Stimulated activated CD4-positive, alpha-beta T cell treated with anti-CD3 and anti-CD28 coated beads, TNF-alpha, amount 100 ng/mL, for 48 hours (primary cell): ENCODE measurements around the gene NPB.
"Not testable (repeated sequence)": the region's sequence is repeated elsewhere in the genome, so short reads cannot be mapped to it uniquely, and the experiment has no call there.

ENCODE experiments used
- DNase-seq, 3 donors: peaks; one replicate each; pipeline ENCODE4 v3.0.0-alpha.2; 2020; ENCODE audit warnings: low read depth in 3 of 3

Gene NPB

DNA sequence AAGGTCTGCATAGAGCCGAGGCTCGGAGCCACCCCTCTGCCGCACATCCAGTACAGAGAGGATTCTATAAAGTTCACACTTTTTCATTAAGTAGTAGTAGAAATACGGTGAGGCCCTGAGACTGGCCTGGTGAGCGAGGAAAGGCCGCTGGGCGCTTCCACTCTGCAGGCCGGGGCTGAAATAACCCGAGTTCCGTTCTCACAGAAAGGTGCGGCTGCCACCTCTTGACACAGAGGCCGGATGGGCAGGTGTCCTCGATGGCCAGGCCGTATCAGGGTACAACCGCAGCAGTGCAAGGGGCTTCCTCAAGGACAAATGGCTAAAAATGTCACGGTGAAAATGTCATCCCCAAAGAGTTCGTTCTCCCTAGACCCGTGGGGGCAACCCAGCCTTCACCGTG lies 9.9 kb downstream of the NPB start:
- no peak for DNase-seq

DNA sequence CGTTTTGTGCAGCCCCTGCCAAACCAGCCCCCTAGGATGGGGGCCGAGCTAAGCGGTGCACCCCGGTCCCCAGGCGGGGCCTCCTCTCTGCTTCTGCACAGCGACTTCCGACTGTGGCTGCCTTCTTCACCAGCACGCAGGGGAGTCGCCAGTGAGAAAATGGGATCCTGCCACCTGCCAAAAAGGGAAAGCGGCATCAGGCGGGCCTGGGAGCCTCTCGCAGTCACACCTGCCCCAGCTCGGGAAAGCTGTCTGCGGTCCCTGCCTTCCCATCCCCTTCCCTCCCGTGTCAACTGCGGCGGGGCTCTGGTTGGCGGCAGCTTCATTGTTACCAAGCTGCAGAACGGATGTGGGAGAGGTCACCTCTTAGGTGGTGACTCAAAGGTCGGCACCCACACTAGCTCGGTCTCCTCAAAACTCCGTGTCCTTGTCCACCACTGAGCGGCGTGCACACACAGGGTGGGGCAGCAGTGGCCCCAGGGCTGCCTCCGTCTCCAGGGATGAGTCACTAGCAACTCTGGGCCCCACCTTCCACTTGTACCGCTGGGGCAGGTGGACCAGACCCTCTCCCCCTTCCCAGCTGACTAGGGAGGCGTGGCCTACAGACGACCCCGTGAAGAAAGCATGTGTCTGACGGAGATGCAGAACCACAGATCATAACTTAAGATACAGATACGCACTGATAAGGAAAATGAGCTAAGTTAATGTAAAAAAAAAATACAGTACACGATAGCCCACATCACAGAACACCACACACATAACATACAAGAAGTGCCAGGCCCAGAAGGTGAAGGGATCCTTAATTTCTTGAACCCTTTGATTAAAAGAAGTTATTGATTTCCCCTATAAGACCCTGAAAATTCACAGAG lies 10.6 kb downstream of the NPB start:
- DNase-seq = no peak

DNA sequence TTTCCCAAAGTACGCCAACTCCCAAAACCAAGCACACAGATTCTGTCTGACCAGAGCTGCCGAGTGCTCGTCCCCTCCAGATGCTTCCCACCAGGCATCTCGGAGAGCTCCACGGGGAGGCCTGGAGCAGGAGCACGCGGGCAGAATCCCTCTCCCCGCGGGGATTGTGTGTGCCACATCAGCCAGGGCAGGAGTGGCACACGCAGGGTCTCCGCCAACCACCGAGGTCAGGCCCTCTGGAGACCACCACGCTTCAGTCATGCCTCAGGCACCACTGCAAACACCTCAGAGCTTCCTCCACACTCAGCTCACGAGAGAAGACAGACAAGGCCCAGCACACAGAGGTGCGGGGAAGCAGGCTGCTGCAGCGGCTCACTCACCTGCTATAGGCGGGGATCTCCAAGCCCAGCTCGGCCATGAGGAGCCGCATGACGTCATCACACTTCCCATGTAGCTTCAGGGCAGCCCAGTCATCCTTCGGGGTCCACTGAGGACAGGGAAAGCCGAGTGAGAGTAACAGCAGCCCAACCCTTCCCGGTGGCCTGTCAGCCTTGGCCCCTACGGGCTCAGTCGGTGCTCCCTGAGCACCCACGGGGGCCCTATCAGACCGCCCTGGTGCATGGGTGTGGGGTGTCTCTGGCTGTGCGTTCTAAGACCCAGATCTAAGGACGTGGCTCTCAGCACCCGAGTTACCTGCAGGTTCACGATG lies 11.5 kb downstream of the NPB start:
- no peak for DNase-seq

- no peak for DNase-seq
Observed at GRCh38 chr17:81914103-81914850, 12.2 kb downstream of the NPB start.

DNA sequence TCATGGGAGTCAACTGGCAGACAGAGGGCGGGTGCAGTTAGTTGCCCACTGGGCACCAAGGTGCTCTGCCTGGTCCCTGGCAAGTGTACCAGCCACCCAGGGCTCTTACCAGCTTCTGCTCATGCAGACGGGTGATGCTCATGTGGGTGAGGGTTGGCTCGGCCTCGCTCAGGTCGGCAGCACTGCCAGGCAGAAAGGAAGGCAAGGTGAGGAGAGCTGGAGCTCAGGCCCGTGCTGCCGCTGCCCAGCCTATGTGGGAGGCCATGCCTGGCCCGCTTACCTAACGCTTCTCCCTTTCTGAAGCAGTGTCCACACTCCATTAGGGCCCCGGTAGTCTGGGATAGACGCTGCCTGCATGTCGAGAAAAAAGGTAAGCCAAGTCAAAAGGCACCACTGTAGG lies 13.3 kb downstream of the NPB start:
- DNase-seq = no peak

- DNase-seq = no peak
Observed at GRCh38 chr17:81916234-81917001, 14.4 kb downstream of the NPB start.

GRCh38 chr17:81917565-81918332 lies 15.7 kb downstream of the NPB start, which contains the start of gene SIRT7:
SIRT7 (minus strand) TSS chr17:81918176; CDS start chr17:81918131, 45 bp downstream.
- peak; percentile 58 to 66 (median 59) for DNase-seq

GRCh38 chr17:81918333-81918669 lies 16.3 kb downstream of the NPB start:
- DNase-seq = not testable (repeated sequence)

- no peak for DNase-seq
Observed at GRCh38 chr17:81918832-81919545, 17.0 kb downstream of the NPB start.

DNA sequence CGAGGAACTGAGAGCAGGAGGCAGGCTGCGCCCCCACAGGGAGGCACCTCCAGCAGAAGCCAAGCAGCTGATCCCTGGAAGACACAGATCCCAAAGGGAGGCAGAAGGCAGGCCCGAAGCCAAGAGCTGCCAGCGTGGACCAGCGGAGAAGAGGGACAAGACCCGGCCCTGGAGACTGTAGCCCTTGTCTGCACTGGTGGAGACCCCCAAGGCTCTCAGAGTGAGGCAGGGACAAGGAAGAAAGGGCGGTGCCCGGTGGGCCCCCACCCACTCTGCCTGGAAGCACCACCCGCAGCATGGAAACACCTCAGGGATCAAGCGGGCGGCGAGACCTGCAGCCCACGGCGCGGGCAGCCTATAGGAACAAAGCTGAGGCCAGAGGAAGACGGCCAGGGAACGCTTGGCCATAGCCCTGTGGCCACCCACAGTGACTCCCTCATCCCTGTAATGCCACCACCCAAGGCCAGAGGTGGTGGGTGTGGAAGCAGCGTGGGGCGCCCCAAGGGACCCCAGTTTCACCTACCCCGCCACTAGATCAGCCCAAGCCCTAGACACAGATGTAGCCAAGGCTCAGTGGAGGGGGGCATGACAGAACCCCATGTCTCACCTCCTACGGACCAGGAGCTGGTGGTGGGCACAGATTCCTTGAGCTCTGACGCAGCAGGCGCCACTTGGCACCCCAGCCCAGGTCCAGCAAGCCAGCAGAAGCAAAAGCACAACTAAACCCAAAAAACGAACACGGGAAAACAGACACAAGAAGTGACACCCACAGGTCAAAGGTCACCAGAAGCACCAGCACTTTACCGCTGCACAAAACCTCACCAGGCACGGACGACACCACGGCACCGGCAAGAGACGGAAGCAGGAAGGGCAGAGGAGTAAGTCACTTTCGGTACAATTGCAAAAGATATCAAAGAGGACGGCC lies 18.8 kb downstream of the NPB start:
- DNase-seq = no peak

DNA sequence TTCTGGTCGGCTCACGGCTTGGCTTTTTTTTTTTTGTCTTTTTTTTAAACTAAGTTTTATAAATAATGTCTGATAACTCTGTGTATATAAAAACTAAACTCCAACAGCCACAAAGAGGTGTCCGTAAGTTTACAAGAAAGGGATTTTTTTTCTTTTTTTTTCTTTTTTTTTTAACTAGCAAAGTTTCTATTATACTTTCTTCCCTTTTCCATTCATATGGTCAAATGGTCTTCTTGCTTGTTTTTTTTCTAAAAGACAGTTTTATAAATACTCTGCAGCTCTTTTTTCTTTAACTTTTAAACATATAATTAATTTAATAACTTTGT lies 19.5 kb downstream of the NPB start:
- no peak for DNase-seq

DNA sequence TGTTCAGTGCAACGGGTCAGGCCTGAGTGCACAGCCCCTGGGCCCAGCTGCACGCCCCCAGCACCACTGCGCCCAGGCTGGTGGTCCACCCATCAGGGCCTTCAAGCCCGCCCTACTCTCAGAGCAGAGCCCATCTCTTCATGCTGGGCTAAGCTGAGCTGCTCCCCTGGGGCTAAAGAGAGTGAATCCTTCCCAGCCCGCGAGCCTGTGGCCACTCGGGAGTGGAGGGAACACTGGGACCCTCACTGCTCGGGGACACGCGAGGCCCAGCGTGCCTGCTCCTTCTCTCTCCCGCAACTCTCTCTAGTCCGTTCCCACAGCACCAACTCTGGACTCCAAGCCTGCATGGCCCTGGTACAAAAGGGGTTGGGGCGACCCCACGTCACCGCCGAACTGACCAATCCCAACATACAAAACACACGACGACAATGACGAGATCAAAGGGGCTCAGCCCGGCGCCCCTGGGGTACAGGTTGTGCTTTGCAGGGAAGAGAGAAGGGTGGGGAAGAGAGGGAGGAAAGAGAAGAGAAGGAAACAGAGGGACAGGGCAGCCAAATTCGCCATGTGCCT lies 20.0 kb downstream of the NPB start:
- DNase-seq = no peak

DNA sequence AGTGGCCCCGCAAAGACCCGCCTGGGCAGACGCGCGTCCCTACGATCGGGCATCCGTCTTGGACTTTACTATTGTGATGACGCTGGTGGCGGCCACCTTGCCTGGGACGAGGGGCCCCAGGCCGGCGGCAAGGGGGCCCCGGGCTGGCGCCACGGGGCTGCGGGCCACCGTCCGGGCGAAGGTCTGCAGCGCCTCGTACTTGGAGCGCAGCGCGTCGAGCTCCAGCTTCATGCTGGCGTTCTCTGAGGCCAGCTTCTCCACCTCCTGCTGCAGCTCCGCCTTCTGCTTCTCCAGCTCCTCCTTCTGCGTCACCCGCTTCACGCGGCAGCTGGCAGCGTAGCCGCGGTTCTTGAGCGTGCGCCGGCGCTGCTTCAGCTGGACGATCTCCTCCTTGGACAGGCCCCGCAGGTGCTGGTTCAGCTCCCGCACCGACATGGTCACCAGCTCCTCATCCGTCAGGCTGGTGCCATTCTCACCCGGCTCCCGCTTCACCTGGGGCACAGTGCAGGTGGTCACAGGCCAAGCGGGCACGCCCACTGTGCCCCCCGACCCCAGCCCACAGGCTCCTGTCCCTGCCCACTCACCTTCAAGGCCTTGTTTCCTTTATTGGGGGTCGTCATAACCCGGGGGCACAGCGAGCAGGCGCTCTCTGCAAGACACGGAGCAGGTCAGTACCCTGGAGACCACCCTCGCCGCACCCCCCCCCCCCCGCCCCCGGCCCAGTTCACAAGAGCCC lies 20.7 kb downstream of the NPB start:
- DNase-seq = no peak

DNA sequence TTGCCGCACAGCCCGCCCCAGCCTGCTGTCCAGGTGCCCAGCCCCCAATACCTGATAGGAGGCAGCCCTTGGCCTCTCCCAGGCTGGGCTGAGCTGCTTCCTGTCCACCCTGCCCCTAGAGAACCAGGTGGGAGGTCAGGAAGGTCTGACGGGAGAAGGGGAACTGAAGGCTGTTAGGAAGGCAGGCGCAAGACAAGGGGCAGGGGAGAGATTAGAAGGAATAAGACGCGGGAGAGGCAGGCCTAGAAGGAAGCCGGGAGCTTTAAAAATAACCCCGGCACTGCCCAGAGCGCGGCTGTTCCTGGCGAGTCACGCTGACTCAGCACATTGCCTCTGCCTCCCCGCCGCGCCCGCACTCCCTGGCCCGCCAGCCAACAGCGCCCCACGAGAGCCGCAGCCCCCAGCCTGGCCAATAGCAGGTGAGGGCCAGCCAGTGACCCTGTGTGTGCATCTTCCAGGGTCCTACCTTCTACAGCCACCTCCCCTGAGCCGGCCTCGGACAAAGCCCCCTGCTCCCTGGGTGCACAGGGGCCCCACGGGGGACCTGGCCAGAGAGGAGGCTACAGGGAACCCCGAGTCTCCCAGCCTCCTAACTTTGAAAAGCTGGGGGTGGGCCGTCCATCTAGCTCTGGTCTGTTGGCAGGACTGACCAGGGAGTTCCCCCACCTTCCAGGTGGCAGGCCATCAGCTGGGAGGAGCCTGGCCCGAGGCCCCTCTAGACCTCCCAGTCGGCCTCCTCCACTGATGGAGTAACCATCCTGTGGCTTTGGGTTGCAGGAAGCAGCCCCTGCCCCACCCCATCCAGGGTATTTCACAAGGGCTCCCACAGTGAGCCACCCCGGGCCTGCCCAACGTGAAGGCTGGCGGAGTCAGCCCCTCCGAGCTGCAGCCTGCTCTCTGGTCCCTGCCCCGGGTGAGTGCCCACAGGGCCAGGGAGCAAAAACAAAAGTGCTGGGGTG lies 21.5 kb downstream of the NPB start:
- no peak for DNase-seq

GRCh38 chr17:81924557-81925532 lies 22.8 kb downstream of the NPB start:
- no peak for DNase-seq
